K562 (cell line): ENCODE results near the gene SLC52A1. TPM values are rescaled to one million over a fixed set of nuclear protein-coding genes. Genes with fewer than 3 reads are reported as not detected.

Experiments used
- E2F8 ChIP-seq: fragments of 450-650 bp; IDR thresholded peaks from 2 replicates; pipeline ENCODE4 v1.7.1; 2018; ENCODE audit warnings: mild to moderate bottlenecking, low read depth; ENCODE audit not compliant: partially characterized antibody
- FOXK1 ChIP-seq: sonication (generic); formaldehyde crosslinking; IDR thresholded peaks from 2 replicates; pipeline ENCODE4 v1.8.0; 2022; ENCODE audit warnings: missing genetic modification reagents, mild to moderate bottlenecking, borderline replicate concordance
- FOXP1 ChIP-seq: sonication (generic); formaldehyde crosslinking; IDR thresholded peaks from 2 replicates; pipeline ENCODE4 v1.8.0; 2022; ENCODE audit warnings: mild to moderate bottlenecking, missing genetic modification reagents
- HDGF ChIP-seq: fragments of 450-650 bp; IDR thresholded peaks from 2 replicates; pipeline ENCODE4 v1.6.1; 2016
- KAT2B ChIP-seq: IDR thresholded peaks from one replicate; pipeline ENCODE4 v1.6.1; 2012; ENCODE audit warnings: low read depth, mild to moderate bottlenecking, control low read depth, inconsistent platforms, low read length, moderate library complexity
- MIER1 ChIP-seq: fragments of 450-650 bp; IDR thresholded peaks from 2 replicates; pipeline ENCODE4 v1.6.1; 2016; ENCODE audit warnings: antibody characterized with exemption, mild to moderate bottlenecking, low read depth
- NFATC3 ChIP-seq: fragments of 450-650 bp; IDR thresholded peaks from 2 replicates; pipeline ENCODE4 v1.6.1; 2017; ENCODE audit warnings: mild to moderate bottlenecking
- POLR2A ChIP-seq: fragments of 450-650 bp; conservative IDR thresholded peaks from 2 replicates; pipeline ENCODE4 v1.6.1; 2016
- RBFOX2 ChIP-seq: fragments of 200-400 bp; formaldehyde crosslinking; IDR thresholded peaks from 2 replicates; pipeline ENCODE4 v1.6.1; 2017; ENCODE audit warnings: low read depth, mild to moderate bottlenecking, low read length, moderate library complexity
- RFX1 ChIP-seq: fragments of 450-650 bp; IDR thresholded peaks from 2 replicates; pipeline ENCODE4 v1.6.1; 2016; ENCODE audit warnings: mild to moderate bottlenecking, moderate library complexity
- RHOXF2B ChIP-seq: fragments of 250-450 bp; sonication (Bioruptor Pico); conservative IDR thresholded peaks from 2 replicates; pipeline ENCODE4 v1.5.1; 2021
- SAP30 ChIP-seq: fragments of 200-600 bp; sonication (generic); IDR thresholded peaks from 2 replicates; pipeline ENCODE4 v1.6.1; 2012; ENCODE audit warnings: borderline replicate concordance, low read depth, mild to moderate bottlenecking, moderate library complexity, low read length, control low read depth, inconsistent platforms; ENCODE audit not compliant: insufficient read depth, poor library complexity, severe bottlenecking
- SNIP1 ChIP-seq: fragments of 450-650 bp; IDR thresholded peaks from 2 replicates; pipeline ENCODE4 v1.7.1; 2017; ENCODE audit warnings: low read depth, mild to moderate bottlenecking
- TFAP4 ChIP-seq: sonication (generic); formaldehyde crosslinking; IDR thresholded peaks from 2 replicates; pipeline ENCODE4 v1.8.0; 2022; ENCODE audit warnings: missing genetic modification reagents, mild to moderate bottlenecking, moderate library complexity, borderline replicate concordance
- ZNF347 ChIP-seq: fragments of 450-650 bp; formaldehyde crosslinking; IDR thresholded peaks from 2 replicates; pipeline ENCODE4 v1.4.0; 2020; ENCODE audit warnings: low read depth, mild to moderate bottlenecking, moderate library complexity
- polyA plus RNA-seq, 8 experiments: library from polyadenylated mRNA; depleted of rRNA in 4 of 8; stranded (reverse) in 5 of 8; unstranded in 3 of 8; fragments of >200 nt; fragmentation: Nextera tagmentation in 2 of 8; fragmentation: Illumina TruSeq in 1 of 8; extraction: Ambion mirVana in 2 of 8; extraction: Trizol in 1 of 8; gene quantifications; 2 replicates each; pipeline versions ENCODE4 v1.2.1 to v1.2.3, GENCODE V29; 2011 to 2014; ENCODE audit warnings: inconsistent platforms in 1 of 8, missing spikeins in 1 of 8
- total RNA-seq, 7 experiments: library from RNA; depleted of rRNA in 6 of 7; stranded (reverse); fragments of >200 nt in 6 of 7; fragmentation: Illumina TruSeq in 2 of 7; extraction: Trizol in 2 of 7; gene quantifications; 2 replicates each; pipeline versions ENCODE4 v1.2.1 to v1.2.3, GENCODE V29; 2011 to 2021; ENCODE audit warnings: low replicate concordance in 1 of 7
- TF ChIP-seq, protein P1 (sequence below): sonication (generic); formaldehyde crosslinking; IDR thresholded peaks from 2 replicates; pipeline ENCODE4 v1.8.0; 2022; ENCODE audit warnings: mild to moderate bottlenecking, missing genetic modification reagents

SLC52A1 gene
- total and polyA plus RNA-seq, 9 of the 15 experiments (the other 6 are each of a cell fraction or from before 2014, with no cell fraction given): 0.04 TPM; not detected in 8

- TF ChIP-seq, protein P1, sequence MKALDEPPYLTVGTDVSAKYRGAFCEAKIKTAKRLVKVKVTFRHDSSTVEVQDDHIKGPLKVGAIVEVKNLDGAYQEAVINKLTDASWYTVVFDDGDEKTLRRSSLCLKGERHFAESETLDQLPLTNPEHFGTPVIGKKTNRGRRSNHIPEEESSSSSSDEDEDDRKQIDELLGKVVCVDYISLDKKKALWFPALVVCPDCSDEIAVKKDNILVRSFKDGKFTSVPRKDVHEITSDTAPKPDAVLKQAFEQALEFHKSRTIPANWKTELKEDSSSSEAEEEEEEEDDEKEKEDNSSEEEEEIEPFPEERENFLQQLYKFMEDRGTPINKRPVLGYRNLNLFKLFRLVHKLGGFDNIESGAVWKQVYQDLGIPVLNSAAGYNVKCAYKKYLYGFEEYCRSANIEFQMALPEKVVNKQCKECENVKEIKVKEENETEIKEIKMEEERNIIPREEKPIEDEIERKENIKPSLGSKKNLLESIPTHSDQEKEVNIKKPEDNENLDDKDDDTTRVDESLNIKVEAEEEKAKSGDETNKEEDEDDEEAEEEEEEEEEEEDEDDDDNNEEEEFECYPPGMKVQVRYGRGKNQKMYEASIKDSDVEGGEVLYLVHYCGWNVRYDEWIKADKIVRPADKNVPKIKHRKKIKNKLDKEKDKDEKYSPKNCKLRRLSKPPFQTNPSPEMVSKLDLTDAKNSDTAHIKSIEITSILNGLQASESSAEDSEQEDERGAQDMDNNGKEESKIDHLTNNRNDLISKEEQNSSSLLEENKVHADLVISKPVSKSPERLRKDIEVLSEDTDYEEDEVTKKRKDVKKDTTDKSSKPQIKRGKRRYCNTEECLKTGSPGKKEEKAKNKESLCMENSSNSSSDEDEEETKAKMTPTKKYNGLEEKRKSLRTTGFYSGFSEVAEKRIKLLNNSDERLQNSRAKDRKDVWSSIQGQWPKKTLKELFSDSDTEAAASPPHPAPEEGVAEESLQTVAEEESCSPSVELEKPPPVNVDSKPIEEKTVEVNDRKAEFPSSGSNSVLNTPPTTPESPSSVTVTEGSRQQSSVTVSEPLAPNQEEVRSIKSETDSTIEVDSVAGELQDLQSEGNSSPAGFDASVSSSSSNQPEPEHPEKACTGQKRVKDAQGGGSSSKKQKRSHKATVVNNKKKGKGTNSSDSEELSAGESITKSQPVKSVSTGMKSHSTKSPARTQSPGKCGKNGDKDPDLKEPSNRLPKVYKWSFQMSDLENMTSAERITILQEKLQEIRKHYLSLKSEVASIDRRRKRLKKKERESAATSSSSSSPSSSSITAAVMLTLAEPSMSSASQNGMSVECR (CRISPR knock-in tag): peak; percentile 87
- peak; percentile 82 for TF ChIP-seq RBFOX2
- peak; percentile 70 for TF ChIP-seq E2F8
- peak; percentile 74 for TF ChIP-seq POLR2A
- TF ChIP-seq NFATC3: no peak
- peak; percentile 48; the same call in 1 of the 2 replicates for TF ChIP-seq SNIP1
- TF ChIP-seq SAP30: peak; percentile 59
- TF ChIP-seq TFAP4: peak; percentile 87; the same call in 1 of the 2 replicates
- TF ChIP-seq HDGF: no peak
- no peak for TF ChIP-seq MIER1
- no peak for TF ChIP-seq ZNF347
- no peak for TF ChIP-seq RHOXF2B
- TF ChIP-seq FOXP1: peak; percentile 85
- TF ChIP-seq KAT2B: peak; percentile 79
- 0 out of 2 replicates have a peak, but pooled peaks have one; percentile 17 for TF ChIP-seq FOXK1 (CRISPR knock-in tag)
- no peak for TF ChIP-seq RFX1
Measured at GRCh38 chr17:4986951-4987766, 48.1 kb downstream of the SLC52A1 start, which contains the start of gene CAMTA2 (continued).
